PFSK-1 (cell line): ENCODE results near the gene MLYCD.

ENCODE experiments used
- POLR2AphosphoS5 ChIP-seq: IDR thresholded peaks from 2 replicates; pipeline ENCODE4 v1.6.1; 2012; ENCODE audit warnings: low read depth, mild to moderate bottlenecking, control low read depth, low read length, moderate library complexity
- SIN3A ChIP-seq: IDR thresholded peaks from 2 replicates; pipeline ENCODE4 v1.6.1; 2012; ENCODE audit warnings: mild to moderate bottlenecking, low read length, moderate library complexity, borderline replicate concordance; ENCODE audit not compliant: insufficient read depth
- TAF1 ChIP-seq: IDR thresholded peaks from 2 replicates; pipeline ENCODE4 v1.6.1; 2012; ENCODE audit warnings: low read length, control low read depth, borderline replicate concordance; ENCODE audit not compliant: insufficient read depth
- TF ChIP-seq, protein P1 (sequence below), 2 experiments: IDR thresholded peaks; 2 replicates each; pipeline versions ENCODE4 v1.6.1 to v1.8.0; 2011 to 2012; ENCODE audit warnings: low read depth in 2 of 2, low read length in 2 of 2, control low read depth in 1 of 2, inconsistent platforms in 1 of 2, mild to moderate bottlenecking in 1 of 2, moderate library complexity in 1 of 2; ENCODE audit not compliant: insufficient read depth in 1 of 2

DNA sequence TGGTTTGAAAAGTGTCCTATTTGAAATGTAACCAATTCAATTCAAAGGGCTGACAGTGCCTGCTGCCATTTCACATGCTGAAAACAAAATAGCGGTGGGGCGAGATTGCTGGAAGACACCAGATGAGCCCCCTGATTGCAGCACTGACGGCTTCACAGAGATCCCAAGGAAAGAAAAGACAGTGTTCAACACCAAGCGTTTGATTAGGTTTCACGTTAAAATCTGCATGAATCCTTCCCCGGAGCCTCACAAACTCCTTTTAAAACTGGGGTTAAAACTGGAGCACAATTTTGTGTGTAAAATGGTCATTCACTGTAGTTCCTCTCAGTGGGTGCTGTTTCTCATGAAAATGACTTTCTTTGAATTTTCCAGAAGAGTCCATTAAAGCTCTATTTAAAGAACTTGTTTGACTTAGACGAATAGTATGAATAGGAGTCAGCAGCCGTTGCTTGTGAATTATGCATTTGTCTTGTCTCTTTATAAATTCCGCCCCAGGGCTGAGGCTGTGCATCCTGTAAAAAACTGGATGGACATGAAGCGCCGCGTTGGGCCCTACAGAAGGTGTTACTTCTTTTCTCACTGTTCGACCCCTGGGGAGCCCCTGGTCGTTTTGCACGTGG, 8.8 kb downstream of the MLYCD start:
- no peak for TF ChIP-seq TAF1
- no peak for TF ChIP-seq POLR2AphosphoS5
- TF ChIP-seq, protein P1, sequence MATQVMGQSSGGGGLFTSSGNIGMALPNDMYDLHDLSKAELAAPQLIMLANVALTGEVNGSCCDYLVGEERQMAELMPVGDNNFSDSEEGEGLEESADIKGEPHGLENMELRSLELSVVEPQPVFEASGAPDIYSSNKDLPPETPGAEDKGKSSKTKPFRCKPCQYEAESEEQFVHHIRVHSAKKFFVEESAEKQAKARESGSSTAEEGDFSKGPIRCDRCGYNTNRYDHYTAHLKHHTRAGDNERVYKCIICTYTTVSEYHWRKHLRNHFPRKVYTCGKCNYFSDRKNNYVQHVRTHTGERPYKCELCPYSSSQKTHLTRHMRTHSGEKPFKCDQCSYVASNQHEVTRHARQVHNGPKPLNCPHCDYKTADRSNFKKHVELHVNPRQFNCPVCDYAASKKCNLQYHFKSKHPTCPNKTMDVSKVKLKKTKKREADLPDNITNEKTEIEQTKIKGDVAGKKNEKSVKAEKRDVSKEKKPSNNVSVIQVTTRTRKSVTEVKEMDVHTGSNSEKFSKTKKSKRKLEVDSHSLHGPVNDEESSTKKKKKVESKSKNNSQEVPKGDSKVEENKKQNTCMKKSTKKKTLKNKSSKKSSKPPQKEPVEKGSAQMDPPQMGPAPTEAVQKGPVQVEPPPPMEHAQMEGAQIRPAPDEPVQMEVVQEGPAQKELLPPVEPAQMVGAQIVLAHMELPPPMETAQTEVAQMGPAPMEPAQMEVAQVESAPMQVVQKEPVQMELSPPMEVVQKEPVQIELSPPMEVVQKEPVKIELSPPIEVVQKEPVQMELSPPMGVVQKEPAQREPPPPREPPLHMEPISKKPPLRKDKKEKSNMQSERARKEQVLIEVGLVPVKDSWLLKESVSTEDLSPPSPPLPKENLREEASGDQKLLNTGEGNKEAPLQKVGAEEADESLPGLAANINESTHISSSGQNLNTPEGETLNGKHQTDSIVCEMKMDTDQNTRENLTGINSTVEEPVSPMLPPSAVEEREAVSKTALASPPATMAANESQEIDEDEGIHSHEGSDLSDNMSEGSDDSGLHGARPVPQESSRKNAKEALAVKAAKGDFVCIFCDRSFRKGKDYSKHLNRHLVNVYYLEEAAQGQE (IDR thresholded peaks at IDR 0.05; ENCODE audit: insufficient read depth in 1 of 2, low read depth in 2 of 2, low read length in 2 of 2): no peak
- no peak for TF ChIP-seq SIN3A
